DOHH2 (cell line): Measurements from ENCODE around the gene CASZ1.

Experiments
- H3F3A ChIP-seq: fragments of 200-600 bp; sonication (generic), shearing (Covaris generic); 2 replicates; pipeline ENCODE4 v1.6.0; 2016; ENCODE audit warnings: antibody characterized with exemption, mild to moderate bottlenecking; ENCODE audit not compliant: control insufficient read depth, insufficient read depth
- H3K27ac ChIP-seq: fragments of 200-600 bp; sonication (generic); 2 replicates; pipeline ENCODE4 v1.5.1; 2014; ENCODE audit warnings: low read depth, mild to moderate bottlenecking, low read length, moderate library complexity
- H3K27me3 ChIP-seq: fragments of 200-600 bp; sonication (generic); 2 replicates; pipeline ENCODE4 v1.6.1; 2014; ENCODE audit warnings: mild to moderate bottlenecking, low read length, mixed read lengths; ENCODE audit not compliant: control insufficient read depth
- H3K36me3 ChIP-seq: fragments of 200-600 bp; sonication (generic); 2 replicates; pipeline ENCODE4 v1.6.1; 2014; ENCODE audit warnings: mild to moderate bottlenecking, low read length, moderate library complexity, mixed read lengths; ENCODE audit not compliant: control insufficient read depth
- H3K4me1 ChIP-seq: fragments of 200-600 bp; sonication (generic); 2 replicates; pipeline ENCODE4 v1.6.1; 2014; ENCODE audit warnings: mild to moderate bottlenecking, low read length, mixed read lengths; ENCODE audit not compliant: control insufficient read depth
- H3K4me2 ChIP-seq: fragments of 200-600 bp; sonication (generic); 2 replicates; pipeline ENCODE4 v1.6.0; 2014; ENCODE audit warnings: mild to moderate bottlenecking, low read length, moderate library complexity
- H3K4me3 ChIP-seq: fragments of 200-600 bp; sonication (generic); 2 replicates; pipeline ENCODE4 v1.5.1; 2014; ENCODE audit warnings: mild to moderate bottlenecking, low read length, mixed read lengths
- H3K79me2 ChIP-seq: fragments of 200-600 bp; sonication (generic); 2 replicates; pipeline ENCODE4 v1.6.1; 2014; ENCODE audit warnings: mild to moderate bottlenecking, low read length, mixed read lengths; ENCODE audit not compliant: control insufficient read depth
- H3K9me2 ChIP-seq: fragments of 200-600 bp; sonication (generic); replicated peaks from 2 replicates; pipeline ENCODE4 v1.6.1; 2014; ENCODE audit warnings: mild to moderate bottlenecking, low read length, mixed read lengths; ENCODE audit not compliant: control insufficient read depth
- H3K9me3 ChIP-seq: fragments of 200-600 bp; sonication (generic); 2 replicates; pipeline ENCODE4 v1.6.1; 2014; ENCODE audit warnings: antibody characterized with exemption, low read length, mixed read lengths; ENCODE audit not compliant: control insufficient read depth, insufficient read depth
- H4K20me1 ChIP-seq: fragments of 200-600 bp; sonication (generic); 2 replicates; pipeline ENCODE4 v1.6.0; 2014; ENCODE audit warnings: low read depth, mild to moderate bottlenecking, antibody characterized with exemption, low read length, moderate library complexity; ENCODE audit not compliant: control insufficient read depth, insufficient read depth
- CTCF ChIP-seq: fragments of 200-600 bp; sonication (generic); IDR thresholded peaks from one replicate; pipeline ENCODE4 v1.5.1; 2014; ENCODE audit warnings: antibody characterized with exemption, mild to moderate bottlenecking, low read depth, low read length; ENCODE audit not compliant: poor library complexity, severe bottlenecking
- EZH2phosphoT487 ChIP-seq: fragments of 200-600 bp; sonication (generic); IDR thresholded peaks from 2 replicates; pipeline ENCODE4 v1.6.1; 2017; ENCODE audit warnings: borderline replicate concordance, mild to moderate bottlenecking, antibody characterized with exemption, low read length, moderate library complexity, mixed read lengths

The CASZ1 gene

GRCh38 chr1:10825592-10825991, 29.1 kb upstream of the CASZ1 start:
- no peaks in the 10 kb centered on the region for H3K9me3 ChIP-seq
- H3K4me3 ChIP-seq, result no peak overlapping the region
- H3K9me2 ChIP-seq, result no peaks in the 10 kb centered on the region
- no peaks in the 10 kb centered on the region for H3K79me2 ChIP-seq
- no peak overlapping the region for H3K4me2 ChIP-seq
- no peak overlapping the region for H3K27ac ChIP-seq
- no peaks in the 10 kb centered on the region for H3F3A ChIP-seq
- H4K20me1 ChIP-seq, result no peaks in the 10 kb centered on the region
- H3K36me3 ChIP-seq, result no peaks in the 10 kb centered on the region
- no peaks in the 10 kb centered on the region for H3K4me1 ChIP-seq
- H3K27me3 ChIP-seq, result peaks cover 11% of the 10 kb centered on the region
- no peak for TF ChIP-seq EZH2phosphoT487
- TF ChIP-seq CTCF, result no peak

DNA sequence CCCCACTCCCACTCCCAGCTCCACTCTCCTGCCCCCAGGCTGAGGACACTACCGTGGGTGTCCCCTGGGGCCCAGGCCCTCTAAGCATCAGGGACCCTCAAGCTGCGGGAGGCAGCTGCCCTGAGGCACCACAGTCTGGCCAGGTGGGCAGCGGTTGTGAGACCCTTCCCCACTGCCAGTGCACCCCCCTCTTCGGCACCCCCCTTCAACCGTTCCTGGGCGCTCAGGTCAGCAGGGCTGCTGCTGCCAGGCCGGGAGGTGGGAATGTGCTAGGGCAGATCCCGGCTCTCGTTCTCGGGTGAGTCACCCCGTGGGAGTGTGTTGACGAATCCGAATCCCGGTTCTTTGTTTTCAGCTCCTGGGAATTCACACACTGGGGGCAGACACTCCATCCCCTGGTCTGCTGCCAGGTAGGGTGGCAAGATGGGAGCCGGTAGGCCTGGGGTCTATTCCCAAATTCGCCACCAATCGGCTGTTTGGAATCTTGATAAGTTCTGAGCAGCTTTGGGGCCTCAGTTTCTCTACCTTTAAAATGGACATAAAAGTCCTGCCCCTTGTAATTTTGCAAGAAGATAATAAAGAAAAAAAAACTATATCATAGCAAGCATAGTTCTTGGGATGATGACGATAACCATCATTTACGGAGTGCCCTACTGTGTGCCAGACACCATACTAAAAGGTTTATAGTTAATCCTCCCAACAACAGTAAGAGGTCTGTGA, 28.5 kb upstream of the CASZ1 start:
- Histone ChIP-seq H3K27ac (no peak overlapping the region), H3K9me3 (no peaks in the 10 kb centered on the region), H4K20me1 (no peaks in the 10 kb centered on the region), H3K79me2 (no peaks in the 10 kb centered on the region), H3K36me3 (no peaks in the 10 kb centered on the region), H3K4me1 (no peaks in the 10 kb centered on the region), H3K9me2 (no peaks in the 10 kb centered on the region), H3K27me3 (peaks cover 8% of the 10 kb centered on the region; the same call in 1 of the 2 replicates), H3K4me2 (no peak overlapping the region), H3F3A (no peaks in the 10 kb centered on the region), H3K4me3 (no peak overlapping the region)
- no peak for TF ChIP-seq CTCF
- no peak for TF ChIP-seq EZH2phosphoT487

DNA sequence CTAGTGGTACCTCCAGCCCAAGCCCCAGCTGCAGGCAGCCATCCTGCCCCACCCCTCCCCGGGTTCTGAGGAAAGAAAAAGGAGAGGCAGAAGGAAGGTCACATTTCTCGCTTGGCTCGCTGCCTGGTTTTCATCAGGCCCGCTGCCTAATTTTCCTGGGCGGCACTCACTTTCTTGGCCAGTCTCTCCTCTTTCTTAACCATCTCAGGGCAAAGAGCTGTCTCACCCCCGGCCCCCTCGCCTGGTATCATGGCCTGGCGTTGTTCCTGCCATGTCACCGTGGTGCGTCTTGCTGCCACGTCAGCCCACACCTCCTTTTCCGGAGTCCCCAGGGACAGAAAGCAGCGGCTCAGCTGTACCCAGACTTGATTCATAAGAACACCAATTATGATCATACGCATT, 26.6 kb upstream of the CASZ1 start:
- TF ChIP-seq CTCF (no peak), EZH2phosphoT487 (no peak)
- H3K27me3 ChIP-seq, result no peaks in the 10 kb centered on the region
- H3K9me3 ChIP-seq, result no peaks in the 10 kb centered on the region
- H3K4me2 ChIP-seq, result no peak overlapping the region
- no peaks in the 10 kb centered on the region for H3K36me3 ChIP-seq
- H3K4me3 ChIP-seq, result no peak overlapping the region
- no peaks in the 10 kb centered on the region for H3K4me1 ChIP-seq
- H3K9me2 ChIP-seq, result no peaks in the 10 kb centered on the region
- no peak overlapping the region for H3K27ac ChIP-seq
- no peaks in the 10 kb centered on the region for H3K79me2 ChIP-seq
- H4K20me1 ChIP-seq, result no peaks in the 10 kb centered on the region
- H3F3A ChIP-seq, result no peaks in the 10 kb centered on the region
